Activated CD8-positive, alpha-beta T cell treated with anti-CD3 and anti-CD28 coated beads, Interleukin-2, amount 10 ng/mL, durations not matched to agents 7 days and 5 days (primary cell): Measurements from ENCODE around the gene EWSR1. TPM values are rescaled to one million over a fixed set of nuclear protein-coding genes. Genes with fewer than 3 reads are reported as not detected.
"Not testable (repeated sequence)": the region's sequence is repeated elsewhere in the genome, so short reads cannot be mapped to it uniquely, and the experiment has no call there.

Experiments
- ATAC-seq: fragments of 150-1000 bp; cut with Tn5 transposase; one replicate; pipeline ENCODE4 v1.10.0; 2021; ENCODE audit warnings: moderate library complexity
- CTCF ChIA-PET: fragments of 350-600 bp; sonication (Branson Sonifier 250); formaldehyde crosslinking; loops from one replicate; lab custom pipeline; 2021; ENCODE audit warnings: antibody characterized with exemption; lab: Charles Lee
- POLR2A ChIA-PET: fragments of 350-600 bp; sonication (Branson Sonifier 250); formaldehyde crosslinking; loops from one replicate; lab custom pipeline; 2021; ENCODE audit warnings: antibody characterized with exemption; lab: Charles Lee
- DNase-seq: peaks from one replicate; pipeline ENCODE4 v3.0.0-alpha.2; 2020
- H3K27ac Mint-ChIP-seq: one replicate; pipeline ENCODE4 v1.8.0; 2021; ENCODE audit warnings: mild to moderate bottlenecking, mixed read lengths
- H3K27me3 Mint-ChIP-seq: one replicate; pipeline ENCODE4 v1.8.0; 2021; ENCODE audit warnings: low read depth, mixed read lengths
- H3K36me3 Mint-ChIP-seq: one replicate; pipeline ENCODE4 v1.8.0; 2021; ENCODE audit warnings: low read depth, mixed read lengths
- H3K4me1 Mint-ChIP-seq: one replicate; pipeline ENCODE4 v1.8.0; 2021; ENCODE audit warnings: low read depth, mixed read lengths
- H3K4me3 Mint-ChIP-seq: one replicate; pipeline ENCODE4 v1.8.0; 2021; ENCODE audit warnings: mild to moderate bottlenecking, mixed read lengths
- H3K9me3 Mint-ChIP-seq: one replicate; pipeline ENCODE4 v1.8.0; 2022; ENCODE audit warnings: mixed read lengths; ENCODE audit not compliant: insufficient read depth
- total RNA-seq, 2 experiments: library from RNA; stranded (reverse); gene quantifications; one replicate each; pipeline ENCODE4 v1.2.3, GENCODE V29; 2021

Gene EWSR1
- 100 to 1,000 TPM; 323 to 326 TPM for total RNA-seq

- Mint-ChIP-seq H3K9me3 (no peaks in the 10 kb centered on the region), H3K4me1 (peaks cover 47% of the 10 kb centered on the region), H3K27ac (peak within 1 kb of the TSS; percentile 100), H3K4me3 (peak within 1 kb of the TSS; percentile 87), H3K36me3 (peaks cover 62% of the 10 kb centered on the region), H3K27me3 (no peaks in the 10 kb centered on the region)
- POLR2A ChIA-PET = interaction anchor here (0.6 to 1.1 kb wide), 9 partner anchors 17 to 151 kb away, joined by 3 to 6 read pairs (median 4); partner anchors contain the start of gene AP1B1
- CTCF ChIA-PET = interaction anchor here (2.1 kb wide), 1 partner anchor 22 kb away, joined by 7 read pairs; no protein-coding TSS in a partner anchor
- ATAC-seq = peak; percentile 87
- peak; percentile 95 for DNase-seq
Measured at GRCh38 chr22:29267858-29268510, at the start of gene EWSR1, which contains the start of gene RHBDD3. Gene EWSR1 (plus strand): TSS chr22:29268268. CDS start chr22:29268337, 69 bp downstream. Gene RHBDD3 (minus strand): TSS chr22:29267981. CDS start chr22:29265626, 2,355 bp downstream.

DNA sequence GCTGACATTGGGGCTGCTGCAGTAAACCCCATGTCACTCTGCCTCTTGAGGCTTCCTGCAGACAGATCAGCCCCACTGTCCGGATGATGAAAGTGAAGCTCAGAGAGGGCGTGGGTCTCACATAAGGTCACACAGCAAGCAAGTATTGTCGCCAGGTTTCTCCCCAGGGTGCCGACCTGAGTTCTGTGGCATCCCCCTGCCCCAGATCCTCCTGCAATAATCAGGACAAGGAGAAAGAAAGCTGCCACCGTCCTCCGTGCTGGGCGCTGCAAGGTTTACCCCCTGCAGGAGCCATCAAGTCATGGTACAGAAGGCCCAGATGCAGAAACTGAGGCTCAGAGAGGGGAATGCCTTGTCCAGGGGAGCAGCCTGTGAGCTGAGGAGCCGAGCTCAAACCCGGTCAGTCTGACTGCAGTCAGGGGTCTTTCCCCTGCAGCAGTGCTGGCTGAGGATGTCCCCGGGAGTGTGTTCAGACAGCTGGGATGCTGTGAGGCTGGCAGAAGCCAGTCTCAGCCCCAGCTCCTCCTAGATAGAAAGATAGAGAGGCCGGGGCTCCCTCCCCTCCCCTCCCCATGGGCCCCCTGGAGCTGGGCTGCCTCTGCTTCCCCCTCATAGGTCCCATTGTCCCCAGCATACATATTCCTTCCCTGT, 49.2 kb upstream of the EWSR1 start:
- no peak overlapping the region for H3K4me3 Mint-ChIP-seq
- H3K36me3 Mint-ChIP-seq = no peaks in the 10 kb centered on the region
- no peaks in the 10 kb centered on the region for H3K9me3 Mint-ChIP-seq
- POLR2A ChIA-PET = no interaction called here
- peaks cover 2% of the 10 kb centered on the region for H3K27me3 Mint-ChIP-seq
- ATAC-seq (no peak), DNase-seq (no peak)
- no peak overlapping the region for H3K27ac Mint-ChIP-seq
- CTCF ChIA-PET = no interaction called here
- H3K4me1 Mint-ChIP-seq = no peaks in the 10 kb centered on the region

DNA sequence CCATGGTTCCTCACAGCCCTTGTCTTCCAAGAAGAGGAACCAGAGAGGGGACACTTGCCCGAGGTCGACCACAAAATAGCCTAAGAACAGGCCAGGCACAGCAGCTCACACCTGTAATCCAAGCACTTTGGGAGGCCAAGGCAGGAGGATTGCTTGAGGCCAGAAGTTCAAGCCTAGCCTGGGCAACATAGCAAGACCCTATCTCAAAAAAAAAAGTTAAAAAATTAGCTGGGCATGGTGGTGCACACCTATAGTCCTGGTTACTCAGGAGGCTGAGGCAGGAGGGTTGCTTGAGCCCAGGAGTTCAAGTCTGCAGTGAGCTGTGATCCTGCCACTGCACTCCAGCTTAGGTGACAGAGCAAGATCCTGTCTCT, 48.7 kb upstream of the EWSR1 start:
- H3K4me1 Mint-ChIP-seq, H3K27me3 Mint-ChIP-seq, CTCF ChIA-PET, H3K9me3 Mint-ChIP-seq, H3K27ac Mint-ChIP-seq, H3K4me3 Mint-ChIP-seq, DNase-seq, ATAC-seq, H3K36me3 Mint-ChIP-seq: not testable (repeated sequence)
- POLR2A ChIA-PET = interaction anchor here (0.7 kb wide), 1 partner anchor 10 kb away, joined by 3 read pairs; no protein-coding TSS in a partner anchor

- Mint-ChIP-seq H3K9me3 (no peaks in the 10 kb centered on the region), H3K4me1 (no peaks in the 10 kb centered on the region), H3K4me3 (no peak overlapping the region), H3K27ac (no peak overlapping the region), H3K27me3 (peaks cover 2% of the 10 kb centered on the region), H3K36me3 (no peaks in the 10 kb centered on the region)
- CTCF ChIA-PET = no interaction called here
- POLR2A ChIA-PET = interaction anchor here (0.7 kb wide), 2 partner anchors 11 to 27 kb away, joined by 3 to 4 read pairs; no protein-coding TSS in a partner anchor
- ATAC-seq (no peak), DNase-seq (no peak)
Measured at GRCh38 chr22:29219881-29220670, 48.0 kb upstream of the EWSR1 start.

DNA sequence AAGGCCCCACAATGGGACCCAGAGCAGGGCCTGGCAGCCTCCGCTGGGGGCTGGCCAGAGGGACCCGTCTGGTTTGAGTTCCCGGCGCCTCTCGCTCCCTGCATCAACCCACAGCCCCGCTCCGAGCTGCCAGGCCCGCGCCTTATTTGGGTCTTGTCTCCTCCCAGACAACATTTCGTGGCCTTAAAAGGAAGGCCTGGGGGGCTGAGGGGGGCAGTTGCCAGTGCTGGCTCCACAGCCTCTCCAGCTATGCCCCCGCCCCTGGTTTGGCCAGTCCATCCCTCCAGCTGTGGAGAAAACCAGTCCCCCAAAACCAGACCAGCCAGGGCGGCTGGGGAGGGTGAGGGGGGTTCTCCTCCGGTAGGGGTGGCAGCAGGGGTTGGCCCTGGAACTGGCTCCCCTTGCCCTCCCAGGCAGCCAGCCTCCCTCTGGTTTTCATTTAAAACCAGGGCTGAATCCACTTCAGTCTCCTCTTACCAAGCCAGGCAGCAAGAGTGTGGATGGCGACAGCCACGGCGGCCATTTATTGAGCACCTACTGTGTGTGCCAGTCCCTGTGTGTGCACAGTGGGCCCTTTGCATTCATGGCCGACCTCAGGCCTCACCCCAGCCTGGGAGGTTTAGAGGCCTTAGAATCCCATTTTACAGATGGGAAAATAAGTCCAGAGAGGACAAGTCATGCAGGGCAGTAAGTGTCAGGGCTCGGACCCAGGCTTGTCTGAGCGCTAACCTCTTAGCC, 43.8 kb upstream of the EWSR1 start:
- peaks cover 5% of the 10 kb centered on the region for H3K27me3 Mint-ChIP-seq
- ChIA-PET POLR2A (no interaction called here), CTCF (no interaction called here)
- ATAC-seq (no peak), DNase-seq (no peak)
- no peaks in the 10 kb centered on the region for H3K36me3 Mint-ChIP-seq
- H3K4me1 Mint-ChIP-seq = no peaks in the 10 kb centered on the region
- H3K4me3 Mint-ChIP-seq = no peak overlapping the region
- H3K9me3 Mint-ChIP-seq = no peaks in the 10 kb centered on the region
- H3K27ac Mint-ChIP-seq = no peak overlapping the region

DNA sequence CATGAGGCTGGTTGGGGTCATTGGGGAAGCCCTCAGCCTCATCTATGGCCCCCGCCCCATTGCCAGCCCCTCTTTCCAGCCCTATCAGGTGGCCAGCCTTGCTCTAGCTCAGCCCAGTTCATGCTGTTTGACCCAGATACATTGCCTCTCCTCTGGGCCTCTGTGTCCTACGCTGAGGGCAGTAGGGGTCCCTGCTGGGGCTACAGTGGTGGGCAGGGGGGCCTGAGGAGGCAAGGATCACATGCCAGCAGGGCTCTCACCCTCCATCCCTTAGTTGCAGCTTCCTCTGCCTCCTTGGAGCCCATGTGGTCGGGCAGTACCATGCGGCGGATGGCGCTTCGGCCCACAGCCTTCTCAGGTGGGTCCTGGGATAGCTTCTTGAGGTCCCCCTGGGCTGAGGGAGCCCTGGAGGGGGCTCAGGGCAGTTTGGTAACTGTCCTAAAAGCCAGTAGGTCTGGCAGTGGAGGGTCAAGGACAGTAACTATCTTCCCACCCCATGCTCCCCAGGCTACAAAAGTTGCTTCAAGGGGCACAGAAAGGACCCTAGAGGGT, 43.1 kb upstream of the EWSR1 start:
- no peaks in the 10 kb centered on the region for H3K9me3 Mint-ChIP-seq
- H3K4me1 Mint-ChIP-seq = no peaks in the 10 kb centered on the region
- H3K36me3 Mint-ChIP-seq = no peaks in the 10 kb centered on the region
- POLR2A ChIA-PET = no interaction called here
- no peak overlapping the region for H3K4me3 Mint-ChIP-seq
- peaks cover 4% of the 10 kb centered on the region for H3K27me3 Mint-ChIP-seq
- H3K27ac Mint-ChIP-seq = no peak overlapping the region
- CTCF ChIA-PET = no interaction called here
- DNase-seq = no peak
- no peak for ATAC-seq

DNA sequence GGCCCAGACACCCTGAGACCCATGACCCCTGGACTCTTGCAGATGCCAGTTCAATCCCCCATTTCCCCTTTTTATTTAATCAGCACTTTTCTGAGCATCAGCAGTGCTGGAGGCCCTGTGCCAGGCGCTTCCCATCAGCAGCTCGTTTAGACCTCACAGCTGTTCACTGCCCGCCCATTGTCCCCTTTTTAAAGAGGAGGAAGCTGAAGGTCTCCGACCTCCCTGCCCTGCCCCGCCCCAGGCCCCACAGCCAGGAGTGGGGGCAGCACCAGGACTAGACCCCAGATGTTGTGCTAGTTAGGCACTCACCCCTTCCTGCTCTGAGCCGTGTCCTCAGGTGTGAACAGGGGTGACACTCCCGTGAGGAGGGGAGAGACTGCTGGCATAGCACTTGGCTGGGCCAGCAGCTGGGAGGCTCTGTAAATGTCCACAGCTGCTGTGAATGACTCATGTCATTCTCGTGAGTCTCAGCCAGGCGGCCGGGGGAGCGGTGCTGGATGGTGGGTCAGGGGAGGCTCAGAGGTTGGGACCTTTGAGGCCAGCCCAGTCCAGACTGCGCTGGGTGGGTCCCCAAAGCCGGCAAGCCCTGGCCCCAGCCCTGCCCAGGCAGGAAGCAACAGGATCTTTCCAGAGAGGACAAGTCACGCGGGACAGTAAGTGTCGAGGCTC, 42.5 kb upstream of the EWSR1 start:
- POLR2A ChIA-PET = no interaction called here
- H3K27ac Mint-ChIP-seq = no peak overlapping the region
- no peak for DNase-seq
- no peaks in the 10 kb centered on the region for H3K4me1 Mint-ChIP-seq
- H3K27me3 Mint-ChIP-seq = peaks cover 3% of the 10 kb centered on the region
- no peak for ATAC-seq
- CTCF ChIA-PET = no interaction called here
- no peak overlapping the region for H3K4me3 Mint-ChIP-seq
- no peaks in the 10 kb centered on the region for H3K9me3 Mint-ChIP-seq
- H3K36me3 Mint-ChIP-seq = no peaks in the 10 kb centered on the region

DNA sequence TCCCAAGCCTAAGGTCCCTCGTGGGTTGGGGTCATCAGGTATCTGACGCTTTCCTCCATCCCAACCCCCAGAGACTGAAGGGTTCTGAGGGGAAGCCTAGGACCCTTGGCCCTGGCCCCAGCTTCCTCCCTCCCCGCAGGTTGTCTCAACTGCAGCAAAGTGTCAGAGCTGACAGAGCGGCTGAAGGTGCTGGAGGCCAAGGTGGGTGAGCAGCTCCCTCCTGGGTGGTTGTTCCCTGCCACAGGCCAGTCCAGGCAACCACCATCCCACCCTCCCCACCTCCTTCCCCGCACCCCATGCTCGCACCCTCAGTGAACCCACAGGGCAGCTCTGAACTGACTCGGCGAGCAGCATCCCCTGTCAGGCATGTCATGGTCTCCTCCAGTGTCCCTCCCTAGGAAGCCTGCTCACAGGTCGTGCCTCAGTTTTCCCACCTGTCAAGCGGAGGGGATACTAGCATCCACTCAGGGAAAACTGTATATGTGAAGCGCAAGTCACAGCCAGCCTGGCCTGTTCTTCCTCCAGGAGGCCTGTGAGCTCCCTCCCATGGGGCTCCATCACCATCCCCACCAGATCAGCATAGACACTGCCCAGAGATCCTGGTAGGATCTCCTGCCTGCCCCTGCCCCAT, 41.6 kb upstream of the EWSR1 start:
- H3K27ac Mint-ChIP-seq = no peak overlapping the region
- peaks cover 3% of the 10 kb centered on the region for H3K27me3 Mint-ChIP-seq
- no peaks in the 10 kb centered on the region for H3K9me3 Mint-ChIP-seq
- no peaks in the 10 kb centered on the region for H3K4me1 Mint-ChIP-seq
- ChIA-PET CTCF (no interaction called here), POLR2A (no interaction called here)
- H3K4me3 Mint-ChIP-seq = no peak overlapping the region
- ATAC-seq (no peak), DNase-seq (no peak)
- no peaks in the 10 kb centered on the region for H3K36me3 Mint-ChIP-seq

DNA sequence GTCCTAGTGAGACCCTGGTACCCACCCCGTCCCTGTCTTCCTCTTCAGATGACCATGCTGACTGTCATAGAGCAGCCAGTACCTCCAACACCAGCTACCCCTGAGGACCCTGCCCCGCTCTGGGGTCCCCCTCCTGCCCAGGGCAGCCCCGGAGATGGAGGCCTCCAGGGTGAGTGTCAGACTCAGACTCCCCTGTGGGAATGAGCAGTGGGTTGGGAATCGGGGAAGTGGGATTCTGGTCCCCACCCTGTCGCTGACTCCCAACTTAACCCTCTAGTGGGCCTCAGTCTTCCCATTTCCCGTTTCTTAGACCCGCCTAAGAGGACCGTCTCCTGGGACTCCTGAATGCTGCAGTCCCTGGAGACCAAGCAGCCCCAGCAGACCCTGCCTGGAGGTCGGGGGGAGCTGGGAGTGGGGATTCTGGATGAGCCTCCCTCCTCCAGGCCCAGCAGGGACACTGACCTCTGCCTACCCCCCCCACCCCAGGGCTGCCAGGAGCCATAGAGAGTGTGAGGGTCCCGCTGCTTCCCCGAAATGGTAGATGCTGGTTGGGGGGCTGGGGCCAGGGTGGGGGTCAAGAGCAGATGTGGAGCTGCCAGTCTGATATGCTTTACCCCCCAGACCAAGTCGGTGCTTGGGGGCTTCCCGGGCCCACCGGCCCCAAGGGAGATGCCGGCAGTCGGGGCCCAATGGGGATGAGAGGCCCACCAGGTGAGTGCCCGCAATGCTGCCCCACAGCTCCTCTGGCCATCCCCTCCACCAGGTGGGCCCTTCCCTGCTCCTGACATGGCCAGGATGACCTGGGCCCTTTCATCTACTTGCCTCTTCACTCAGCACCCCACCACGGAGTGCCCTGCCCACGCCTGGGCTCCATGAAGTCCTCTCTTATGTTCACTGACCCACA, 36.8 kb upstream of the EWSR1 start:
- Mint-ChIP-seq H3K27me3 (peaks cover 7% of the 10 kb centered on the region), H3K27ac (no peak overlapping the region)

More for the DNA sequence above, 36.8 kb upstream of the EWSR1 start:
- DNase-seq = no peak
- POLR2A ChIA-PET = no interaction called here
- ATAC-seq = no peak
- Mint-ChIP-seq H3K9me3 (peaks cover 4% of the 10 kb centered on the region), H3K36me3 (no peaks in the 10 kb centered on the region), H3K4me3 (no peak overlapping the region), H3K4me1 (no peaks in the 10 kb centered on the region)
- CTCF ChIA-PET = no interaction called here
